ENCODE measurements around the gene RNF115.

GRCh38 chr1:145804235-145805045 lies 19.5 kb downstream of the RNF115 start:
- TF ChIP-seq CTCF (IDR thresholded peaks at IDR 0.05; ENCODE audit: insufficient read depth, low read depth, low read length) (no peak), EZH2 (IDR thresholded peaks at IDR 0.05; ENCODE audit: insufficient read depth, low read length) (no peak)

All from astrocyte (in vitro differentiated cells and primary cell).